Cardiac muscle cell (in vitro differentiated cells and primary cell): ENCODE results near the gene TMEM109. TPM values are rescaled to one million over a fixed set of nuclear protein-coding genes. Genes with fewer than 3 reads are reported as not detected.
A peak's percentile ranks its signal among the peaks of the same experiment; 100 is the strongest.

Source experiments
- DNase-seq, 2 donors: peaks; one replicate each; pipeline versions ENCODE4 v3.0.0 to v3.0.0-alpha.2; 2010 to 2017; ENCODE audit warnings: low read depth in 1 of 2, low spot score in 1 of 2
- H3K27ac ChIP-seq: fragments of 200-600 bp; sonication (generic); 2 replicates; pipeline ENCODE4 v1.5.1; 2016
- H3K27me3 ChIP-seq: fragments of 200-600 bp; sonication (generic); 2 replicates; pipeline ENCODE4 v1.6.0; 2016; ENCODE audit warnings: control low read depth
- H3K36me3 ChIP-seq: fragments of 200-600 bp; sonication (generic); 2 replicates; pipeline ENCODE4 v1.5.1; 2016; ENCODE audit warnings: control low read depth
- H3K4me1 ChIP-seq: fragments of 200-600 bp; sonication (generic); 2 replicates; pipeline ENCODE4 v1.8.1; 2017; ENCODE audit warnings: low read depth, mild to moderate bottlenecking, mixed run types
- H3K4me3 ChIP-seq: fragments of 200-600 bp; sonication (generic); 2 replicates; pipeline ENCODE4 v1.5.1; 2016; ENCODE audit warnings: mild to moderate bottlenecking
- H3K9me3 ChIP-seq: fragments of 200-600 bp; sonication (generic); 2 replicates; pipeline ENCODE4 v1.5.1; 2017; ENCODE audit warnings: low read depth, mild to moderate bottlenecking, control low read depth
- polyA plus RNA-seq: library from polyadenylated mRNA; unstranded; fragments of >200 nt; fragmentation: Nextera tagmentation; extraction: Ambion mirVana; gene quantifications from 2 replicates; pipeline ENCODE4 v1.2.1, GENCODE V29; 2016
- total RNA-seq: library from RNA; depleted of rRNA; stranded (reverse); fragments of >200 nt; gene quantifications from 2 replicates; pipeline ENCODE4 v1.2.3, GENCODE V29; 2016
- TF ChIP-seq, protein P1 (sequence below): IDR thresholded peaks from 2 replicates; pipeline ENCODE4 v1.5.1; 2012; ENCODE audit warnings: low read depth, mild to moderate bottlenecking, low read length

TMEM109 gene
- total and polyA plus RNA-seq, 2 experiments from 2014 or later = 56.7 to 109 TPM

DNA sequence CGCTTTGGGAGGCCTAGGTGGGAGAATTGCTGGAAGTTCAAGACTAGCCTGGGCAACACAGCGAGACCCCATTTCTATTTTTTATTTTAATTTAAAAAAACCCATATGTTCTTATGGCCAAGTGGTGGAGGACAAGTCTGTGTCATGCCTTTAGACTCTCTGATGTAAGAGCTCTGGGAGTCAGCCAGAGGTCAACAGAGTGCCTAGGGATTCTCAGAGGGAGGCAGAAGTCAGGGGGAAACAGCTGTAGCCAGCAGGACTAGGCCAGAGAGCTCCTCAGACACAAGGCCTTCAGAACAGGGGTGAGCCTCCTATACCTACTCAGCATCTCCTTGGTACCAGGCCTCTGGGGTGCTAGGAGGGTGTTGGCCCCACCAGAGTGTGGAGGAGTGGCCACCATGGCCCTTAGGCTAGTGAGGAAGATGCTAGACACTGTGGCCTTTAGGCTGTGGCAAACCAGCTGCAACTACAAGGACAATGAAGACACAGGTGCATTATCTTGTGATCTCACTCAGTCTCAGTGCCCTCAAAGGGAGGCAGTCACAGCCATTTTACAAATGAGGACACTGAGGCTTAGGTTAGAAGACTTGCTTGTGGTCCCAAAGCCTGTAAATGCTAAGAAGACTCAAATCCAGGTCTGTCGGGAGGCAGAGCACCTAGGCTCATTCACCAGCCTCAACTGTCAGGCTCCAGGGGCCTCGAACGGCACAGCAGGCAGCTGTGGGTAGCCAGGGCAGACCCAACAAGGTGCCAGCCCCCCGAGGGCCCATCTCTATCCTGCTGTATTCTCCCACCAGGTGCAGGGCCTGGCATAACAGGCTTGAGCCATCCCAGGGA is 41.6 kb upstream of the TMEM109 start:
- no peaks in the 10 kb centered on the region for H3K4me1 ChIP-seq
- DNase-seq = peak in 1 of 2 donors; percentile 91
- TF ChIP-seq, protein P1, sequence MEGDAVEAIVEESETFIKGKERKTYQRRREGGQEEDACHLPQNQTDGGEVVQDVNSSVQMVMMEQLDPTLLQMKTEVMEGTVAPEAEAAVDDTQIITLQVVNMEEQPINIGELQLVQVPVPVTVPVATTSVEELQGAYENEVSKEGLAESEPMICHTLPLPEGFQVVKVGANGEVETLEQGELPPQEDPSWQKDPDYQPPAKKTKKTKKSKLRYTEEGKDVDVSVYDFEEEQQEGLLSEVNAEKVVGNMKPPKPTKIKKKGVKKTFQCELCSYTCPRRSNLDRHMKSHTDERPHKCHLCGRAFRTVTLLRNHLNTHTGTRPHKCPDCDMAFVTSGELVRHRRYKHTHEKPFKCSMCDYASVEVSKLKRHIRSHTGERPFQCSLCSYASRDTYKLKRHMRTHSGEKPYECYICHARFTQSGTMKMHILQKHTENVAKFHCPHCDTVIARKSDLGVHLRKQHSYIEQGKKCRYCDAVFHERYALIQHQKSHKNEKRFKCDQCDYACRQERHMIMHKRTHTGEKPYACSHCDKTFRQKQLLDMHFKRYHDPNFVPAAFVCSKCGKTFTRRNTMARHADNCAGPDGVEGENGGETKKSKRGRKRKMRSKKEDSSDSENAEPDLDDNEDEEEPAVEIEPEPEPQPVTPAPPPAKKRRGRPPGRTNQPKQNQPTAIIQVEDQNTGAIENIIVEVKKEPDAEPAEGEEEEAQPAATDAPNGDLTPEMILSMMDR = no peak

DNA sequence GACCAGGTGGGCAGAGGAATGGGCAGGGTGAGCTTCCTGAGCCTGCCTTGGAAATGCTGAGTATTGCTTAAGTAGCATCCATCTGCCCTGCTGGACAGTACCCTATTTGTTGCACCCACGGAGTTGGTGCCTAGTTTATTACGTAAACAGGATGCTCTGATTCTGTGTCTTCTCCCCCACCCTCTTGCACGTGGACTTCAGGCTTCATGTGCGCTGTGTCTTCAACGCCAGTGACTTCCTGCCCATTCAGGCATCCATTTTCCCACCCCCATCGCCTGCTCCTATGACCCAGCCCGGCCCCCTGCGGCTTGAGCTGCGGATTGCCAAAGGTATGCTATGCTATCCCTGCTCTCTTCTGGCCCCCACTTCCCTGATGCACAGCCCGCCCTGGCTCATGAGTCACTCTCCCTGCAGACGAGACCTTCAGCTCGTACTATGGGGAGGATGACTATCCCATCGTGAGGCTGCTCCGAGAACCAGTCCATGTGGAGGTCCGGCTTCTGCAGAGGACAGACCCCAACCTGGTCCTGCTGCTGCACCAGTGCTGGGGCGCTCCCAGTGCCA is 40.9 kb upstream of the TMEM109 start:
- H3K4me3 ChIP-seq = no peak overlapping the region
- no peaks in the 10 kb centered on the region for H3K36me3 ChIP-seq
- H3K27ac ChIP-seq = no peak overlapping the region
- DNase-seq = peak in 1 of 2 donors; percentile 96
- no peaks in the 10 kb centered on the region for H3K27me3 ChIP-seq
- H3K9me3 ChIP-seq = no peaks in the 10 kb centered on the region
- no peaks in the 10 kb centered on the region for H3K4me1 ChIP-seq
- TF ChIP-seq, protein P1 = no peak

More for the DNA sequence above, 41.6 kb upstream of the TMEM109 start:
- no peak overlapping the region for H3K27ac ChIP-seq
- no peak overlapping the region for H3K4me3 ChIP-seq
- H3K9me3 ChIP-seq = no peaks in the 10 kb centered on the region
- no peaks in the 10 kb centered on the region for H3K27me3 ChIP-seq
- H3K36me3 ChIP-seq = no peaks in the 10 kb centered on the region

DNA sequence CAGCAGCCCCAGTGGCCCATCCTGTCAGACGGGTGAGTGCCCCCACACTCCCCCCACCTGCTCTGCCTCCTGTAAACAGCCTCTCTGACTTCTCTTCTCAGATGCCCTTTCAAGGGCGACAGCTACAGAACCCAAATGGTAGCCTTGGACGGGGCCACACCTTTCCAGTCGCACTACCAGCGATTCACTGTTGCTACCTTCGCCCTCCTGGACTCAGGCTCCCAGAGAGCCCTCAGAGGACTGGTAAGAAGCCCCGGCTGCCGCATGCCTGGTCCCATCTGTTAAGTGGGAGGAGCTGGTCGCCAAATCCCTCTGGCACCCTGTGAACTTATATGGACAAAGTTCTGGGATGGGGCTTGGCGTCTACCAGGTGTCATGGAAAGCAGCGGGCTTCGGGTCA is 40.4 kb upstream of the TMEM109 start:
- Histone ChIP-seq H3K27ac (no peak overlapping the region), H3K4me1 (no peaks in the 10 kb centered on the region), H3K9me3 (no peaks in the 10 kb centered on the region), H3K4me3 (no peak overlapping the region), H3K36me3 (no peaks in the 10 kb centered on the region), H3K27me3 (no peaks in the 10 kb centered on the region)
- DNase-seq = no peak
- TF ChIP-seq, protein P1 = no peak

DNA sequence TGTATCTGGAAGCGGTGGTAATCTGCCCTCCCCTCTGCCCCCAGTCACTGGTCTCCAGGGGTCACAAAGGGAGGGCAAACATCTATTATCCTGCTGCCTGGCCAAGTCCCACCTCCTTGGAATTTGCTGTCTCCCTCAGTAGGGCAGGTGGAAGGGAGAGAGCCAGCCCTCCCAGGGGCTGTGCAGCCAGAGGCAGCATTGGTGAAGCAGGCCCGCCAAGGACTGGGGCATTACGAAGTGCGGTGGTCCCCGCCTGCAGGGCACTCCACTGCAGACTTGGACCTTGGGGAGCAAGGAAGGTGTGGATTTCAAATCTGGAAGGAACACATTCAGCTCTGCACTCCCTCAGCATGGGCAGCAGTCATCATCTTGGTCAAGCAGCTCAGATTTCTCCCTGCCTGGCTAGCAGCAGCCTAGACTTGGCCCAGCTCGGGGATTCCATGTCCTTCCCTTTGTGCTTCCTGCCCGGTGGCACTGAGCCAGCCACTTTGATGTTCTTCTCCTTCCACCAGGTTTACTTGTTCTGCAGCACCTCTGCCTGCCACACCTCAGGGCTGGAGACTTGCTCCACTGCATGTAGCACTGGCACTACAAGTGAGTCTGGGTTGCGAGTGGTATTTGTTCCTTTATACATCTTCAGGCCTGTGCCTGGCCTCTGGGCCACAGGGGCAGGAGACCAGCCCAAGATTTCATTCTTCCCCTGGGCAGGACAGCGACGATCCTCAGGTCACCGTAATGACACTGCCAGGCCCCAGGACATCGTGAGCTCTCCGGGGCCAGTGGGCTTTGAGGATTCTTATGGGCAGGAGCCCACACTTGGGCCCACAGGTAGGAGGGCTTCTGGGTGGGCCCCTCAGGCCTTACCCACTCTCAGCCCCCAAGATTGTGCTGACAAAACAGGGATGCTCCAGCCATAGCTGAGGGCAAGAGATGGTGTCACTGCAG is 39.3 kb upstream of the TMEM109 start:
- Histone ChIP-seq H3K27ac (no peak overlapping the region), H3K9me3 (no peaks in the 10 kb centered on the region), H3K36me3 (no peaks in the 10 kb centered on the region), H3K4me3 (no peak overlapping the region), H3K27me3 (no peaks in the 10 kb centered on the region), H3K4me1 (no peaks in the 10 kb centered on the region)
- TF ChIP-seq, protein P1 = no peak
- no peak for DNase-seq

DNA sequence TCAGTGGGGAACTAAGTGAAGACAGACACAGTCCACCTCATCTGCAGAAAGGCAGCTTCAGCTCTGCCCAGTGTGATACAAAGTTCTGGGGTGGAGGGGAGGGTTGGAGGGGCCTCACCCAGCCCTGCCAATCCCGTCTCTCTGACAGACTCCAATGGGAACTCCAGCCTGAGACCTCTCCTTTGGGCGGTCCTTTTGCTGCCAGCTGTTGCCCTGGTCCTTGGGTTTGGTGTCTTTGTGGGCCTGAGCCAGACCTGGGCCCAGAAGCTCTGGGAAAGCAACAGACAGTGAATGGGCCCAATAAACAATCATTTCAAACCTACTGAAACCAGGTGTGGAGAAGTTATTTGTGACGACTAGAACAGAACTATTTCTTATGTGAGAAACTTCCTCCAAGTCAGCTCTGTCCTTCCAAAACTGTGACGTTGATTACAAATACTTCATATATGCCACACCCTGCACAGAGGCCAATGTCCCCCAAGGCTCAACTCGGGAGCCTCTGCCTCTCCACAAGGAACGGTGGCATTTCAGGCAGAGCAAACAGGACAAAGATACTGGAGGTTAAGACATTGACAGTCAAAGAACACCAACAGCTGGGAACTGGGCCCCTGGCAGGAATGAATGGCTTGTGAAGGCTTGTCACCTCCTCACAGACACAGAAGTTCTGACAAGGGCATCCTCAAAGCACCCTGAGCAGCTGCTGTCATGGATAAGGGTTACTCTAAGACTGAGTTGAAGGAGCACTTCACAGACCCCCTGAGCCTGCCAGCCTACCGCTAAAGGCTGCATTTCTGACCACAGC is 38.4 kb upstream of the TMEM109 start:
- H3K4me3 ChIP-seq = no peak overlapping the region
- no peaks in the 10 kb centered on the region for H3K36me3 ChIP-seq
- DNase-seq = no peak
- H3K27ac ChIP-seq = no peak overlapping the region
- H3K27me3 ChIP-seq = no peaks in the 10 kb centered on the region
- H3K4me1 ChIP-seq = peaks cover under 1% of the 10 kb centered on the region
- TF ChIP-seq, protein P1 = no peak
- H3K9me3 ChIP-seq = no peaks in the 10 kb centered on the region
